Activated naive CD4-positive, alpha-beta T cell treated with anti-CD3 and anti-CD28 coated beads for 36 hours (primary cell): ENCODE results near the gene SDC1. TPM values are rescaled to one million over a fixed set of nuclear protein-coding genes. Genes with fewer than 3 reads are reported as not detected.

Experiments used
- CTCF ChIA-PET: fragments of 350-600 bp; sonication (Branson Sonifier 250); formaldehyde crosslinking; loops from one replicate; lab custom pipeline; 2021; ENCODE audit warnings: antibody characterized with exemption; lab: Charles Lee
- DNase-seq: peaks from one replicate; pipeline ENCODE4 v3.0.0-alpha.2; 2020
- H3K27ac Mint-ChIP-seq: one replicate; pipeline ENCODE4 v1.8.0; 2021; ENCODE audit warnings: mild to moderate bottlenecking, mixed read lengths
- H3K27me3 Mint-ChIP-seq: one replicate; pipeline ENCODE4 v1.8.0; 2021; ENCODE audit warnings: low read depth, mixed read lengths
- H3K36me3 Mint-ChIP-seq: one replicate; pipeline ENCODE4 v1.8.0; 2021; ENCODE audit warnings: low read depth, mixed read lengths
- H3K4me1 Mint-ChIP-seq: one replicate; pipeline ENCODE4 v1.8.0; 2021; ENCODE audit warnings: low read depth, mixed read lengths
- H3K4me3 Mint-ChIP-seq: one replicate; pipeline ENCODE4 v1.8.0; 2021; ENCODE audit warnings: mild to moderate bottlenecking, moderate library complexity, mixed read lengths
- H3K9me3 Mint-ChIP-seq: one replicate; pipeline ENCODE4 v1.8.0; 2021; ENCODE audit warnings: mixed read lengths
- intact Hi-C: fragments of 100-400 bp; cut with micrococcal nuclease; formaldehyde crosslinking; loops from one replicate; pipeline ENCODE4 v1.15.1; 2023
- total RNA-seq, 2 experiments: library from RNA; stranded (reverse); gene quantifications; one replicate each; pipeline ENCODE4 v1.2.3, GENCODE V29; 2021

Gene SDC1
- total RNA-seq, 2 experiments from 2014 or later, result 0.67 TPM

GRCh38 chr2:20218331-20219320, 6.3 kb downstream of the SDC1 start:
- Mint-ChIP-seq H3K4me3 (no peak overlapping the region), H3K27me3 (peaks cover 22% of the 10 kb centered on the region), H3K27ac (no peak overlapping the region), H3K36me3 (no peaks in the 10 kb centered on the region), H3K9me3 (no peaks in the 10 kb centered on the region), H3K4me1 (no peaks in the 10 kb centered on the region)
- intact Hi-C loops, result no loop called here
- DNase-seq, result no peak
- CTCF ChIA-PET, result no interaction called here

- no peak overlapping the region for H3K27ac Mint-ChIP-seq
- CTCF ChIA-PET, result no interaction called here
- intact Hi-C loops, result no loop called here
- no peaks in the 10 kb centered on the region for H3K4me1 Mint-ChIP-seq
- DNase-seq, result no peak
- no peak overlapping the region for H3K4me3 Mint-ChIP-seq
- H3K36me3 Mint-ChIP-seq, result no peaks in the 10 kb centered on the region
- no peaks in the 10 kb centered on the region for H3K9me3 Mint-ChIP-seq
- H3K27me3 Mint-ChIP-seq, result peaks cover 13% of the 10 kb centered on the region
Measured at GRCh38 chr2:20217041-20217970, 7.6 kb downstream of the SDC1 start.

GRCh38 chr2:20216130-20217025, 8.6 kb downstream of the SDC1 start:
- H3K4me1 Mint-ChIP-seq, result no peaks in the 10 kb centered on the region
- no peak overlapping the region for H3K27ac Mint-ChIP-seq
- no peak overlapping the region for H3K4me3 Mint-ChIP-seq
- CTCF ChIA-PET, result no interaction called here
- DNase-seq, result no peak
- no peaks in the 10 kb centered on the region for H3K36me3 Mint-ChIP-seq
- H3K27me3 Mint-ChIP-seq, result peaks cover 6% of the 10 kb centered on the region
- intact Hi-C loops, result no loop called here
- no peaks in the 10 kb centered on the region for H3K9me3 Mint-ChIP-seq

- Mint-ChIP-seq H3K9me3 (no peaks in the 10 kb centered on the region), H3K4me1 (no peaks in the 10 kb centered on the region), H3K4me3 (no peak overlapping the region), H3K36me3 (no peaks in the 10 kb centered on the region), H3K27ac (no peak overlapping the region), H3K27me3 (peaks cover 6% of the 10 kb centered on the region)
- DNase-seq, result no peak
- intact Hi-C loops, result no loop called here
- CTCF ChIA-PET, result interaction anchor here (0.6 kb wide), 1 partner anchor 10 kb away, joined by 3 read pairs; no protein-coding TSS in a partner anchor
Measured at GRCh38 chr2:20215183-20216040, 9.5 kb downstream of the SDC1 start.

GRCh38 chr2:20214566-20215182, 10.3 kb downstream of the SDC1 start:
- Mint-ChIP-seq H3K4me1 (no peaks in the 10 kb centered on the region), H3K27ac (no peak overlapping the region), H3K4me3 (no peak overlapping the region), H3K9me3 (no peaks in the 10 kb centered on the region), H3K27me3 (peaks cover 3% of the 10 kb centered on the region), H3K36me3 (no peaks in the 10 kb centered on the region)
- intact Hi-C loops, result no loop called here
- no peak for DNase-seq
- CTCF ChIA-PET, result interaction anchor here (0.6 to 1.4 kb wide), 2 partner anchors 11 kb away, joined by 3 read pairs; no protein-coding TSS in a partner anchor

- Mint-ChIP-seq H3K36me3 (no peaks in the 10 kb centered on the region), H3K4me3 (no peak overlapping the region), H3K9me3 (no peaks in the 10 kb centered on the region), H3K4me1 (no peaks in the 10 kb centered on the region), H3K27me3 (peaks cover 3% of the 10 kb centered on the region), H3K27ac (no peak overlapping the region)
- intact Hi-C loops, result no loop called here
- CTCF ChIA-PET, result interaction anchor here (1.4 kb wide), 1 partner anchor 12 kb away, joined by 3 read pairs; no protein-coding TSS in a partner anchor
- no peak for DNase-seq
Measured at GRCh38 chr2:20213651-20214565, 11.0 kb downstream of the SDC1 start.

- no peaks in the 10 kb centered on the region for H3K36me3 Mint-ChIP-seq
- CTCF ChIA-PET, result interaction anchor here (1.4 kb wide), 1 partner anchor 13 kb away, joined by 3 read pairs; no protein-coding TSS in a partner anchor
- intact Hi-C loops, result no loop called here
- no peak for DNase-seq
- H3K9me3 Mint-ChIP-seq, result no peaks in the 10 kb centered on the region
- no peaks in the 10 kb centered on the region for H3K4me1 Mint-ChIP-seq
- no peaks in the 10 kb centered on the region for H3K27me3 Mint-ChIP-seq
- H3K4me3 Mint-ChIP-seq, result no peak overlapping the region
- no peak overlapping the region for H3K27ac Mint-ChIP-seq
Measured at GRCh38 chr2:20212871-20213503, 11.9 kb downstream of the SDC1 start.

- Mint-ChIP-seq H3K9me3 (no peaks in the 10 kb centered on the region), H3K4me3 (no peak overlapping the region), H3K4me1 (no peaks in the 10 kb centered on the region), H3K36me3 (no peaks in the 10 kb centered on the region), H3K27me3 (no peaks in the 10 kb centered on the region), H3K27ac (no peak overlapping the region)
- intact Hi-C loops, result no loop called here
- CTCF ChIA-PET, result no interaction called here
- DNase-seq, result peak; percentile 22
Measured at GRCh38 chr2:20212459-20212870, 12.5 kb downstream of the SDC1 start.

- CTCF ChIA-PET, result no interaction called here
- H3K4me1 Mint-ChIP-seq, result no peaks in the 10 kb centered on the region
- intact Hi-C loops, result no loop called here
- no peaks in the 10 kb centered on the region for H3K36me3 Mint-ChIP-seq
- no peak overlapping the region for H3K4me3 Mint-ChIP-seq
- H3K27ac Mint-ChIP-seq, result no peak overlapping the region
- no peak for DNase-seq
- no peaks in the 10 kb centered on the region for H3K27me3 Mint-ChIP-seq
- H3K9me3 Mint-ChIP-seq, result no peaks in the 10 kb centered on the region
Measured at GRCh38 chr2:20211860-20212458, 13.0 kb downstream of the SDC1 start.
